GM23338 (cell line): Measurements from ENCODE around the gene ARHGEF39. TPM values are rescaled to one million over a fixed set of nuclear protein-coding genes. Genes with fewer than 3 reads are reported as not detected.
A peak's percentile ranks its signal among the peaks of the same experiment; 100 is the strongest.

Experiments
- ATAC-seq: fragments of 200-7000 bp; cut with Tn5 transposase; 3 replicates; pipeline ENCODE4 v1.9.1; 2020
- DNase-seq: peaks from one replicate; pipeline ENCODE4 v3.0.0-alpha.2; 2015; ENCODE audit warnings: low spot score
- H2AFZ ChIP-seq: fragments of 200-600 bp; sonication (generic); 2 replicates; pipeline ENCODE4 v1.8.0; 2016; ENCODE audit warnings: antibody characterized with exemption, mild to moderate bottlenecking, moderate library complexity
- H3F3A ChIP-seq: fragments of 200-600 bp; sonication (generic); replicated peaks from 2 replicates; pipeline ENCODE4 v1.8.0; 2017; ENCODE audit warnings: antibody characterized with exemption, mixed run types, low read depth
- H3K27ac ChIP-seq: fragments of 200-600 bp; sonication (generic); 2 replicates; pipeline ENCODE4 v1.6.1; 2016; ENCODE audit warnings: low read depth
- H3K27me3 ChIP-seq: fragments of 200-600 bp; sonication (generic); 2 replicates; pipeline ENCODE4 v1.8.0; 2016; ENCODE audit warnings: mild to moderate bottlenecking, mixed run types, moderate library complexity; ENCODE audit not compliant: insufficient read depth
- H3K36me3 ChIP-seq: fragments of 200-600 bp; sonication (generic); 2 replicates; pipeline ENCODE4 v1.8.0; 2016; ENCODE audit warnings: mild to moderate bottlenecking; ENCODE audit not compliant: insufficient read depth
- H3K4me1 ChIP-seq: fragments of 200-600 bp; sonication (generic); 2 replicates; pipeline ENCODE4 v1.8.0; 2016; ENCODE audit warnings: mild to moderate bottlenecking, moderate library complexity; ENCODE audit not compliant: insufficient read depth
- H3K4me2 ChIP-seq: fragments of 200-600 bp; sonication (generic); 2 replicates; pipeline ENCODE4 v1.7.1; 2017; ENCODE audit warnings: mixed run types
- H3K4me3 ChIP-seq: fragments of 200-600 bp; sonication (generic); 2 replicates; pipeline ENCODE4 v1.6.1; 2016; ENCODE audit warnings: mixed run types
- H3K79me2 ChIP-seq: fragments of 200-600 bp; sonication (generic); replicated peaks from 2 replicates; pipeline ENCODE4 v1.8.0; 2017; ENCODE audit warnings: mild to moderate bottlenecking; ENCODE audit not compliant: insufficient read depth
- H3K9me2 ChIP-seq: fragments of 200-600 bp; sonication (generic); 2 replicates; pipeline ENCODE4 v1.8.0; 2017; ENCODE audit not compliant: insufficient read depth
- H4K20me1 ChIP-seq: fragments of 200-600 bp; sonication (generic); replicated peaks from 2 replicates; pipeline ENCODE4 v1.8.0; 2017; ENCODE audit warnings: mild to moderate bottlenecking; ENCODE audit not compliant: insufficient read depth
- H3K27ac Mint-ChIP-seq: 2 replicates; pipeline ENCODE4 v1.8.0; 2020; ENCODE audit warnings: inconsistent platforms, mild to moderate bottlenecking, moderate library complexity, mixed read lengths
- H3K27me3 Mint-ChIP-seq: 3 replicates; pipeline ENCODE4 v1.8.0; 2022; ENCODE audit warnings: low read depth, mild to moderate bottlenecking, moderate library complexity, mixed read lengths, inconsistent platforms; ENCODE audit not compliant: insufficient read depth, poor library complexity
- H3K36me3 Mint-ChIP-seq: 3 replicates; pipeline ENCODE4 v1.8.0; 2021; ENCODE audit warnings: low read depth, mild to moderate bottlenecking, inconsistent platforms, moderate library complexity, mixed read lengths
- H3K4me1 Mint-ChIP-seq: 3 replicates; pipeline ENCODE4 v1.8.0; 2020; ENCODE audit warnings: mild to moderate bottlenecking, inconsistent platforms, mixed read lengths
- H3K4me3 Mint-ChIP-seq: 3 replicates; pipeline ENCODE4 v1.8.0; 2021; ENCODE audit warnings: moderate library complexity, mild to moderate bottlenecking, inconsistent platforms, mixed read lengths
- H3K9me3 Mint-ChIP-seq: 3 replicates; pipeline ENCODE4 v1.8.0; 2020; ENCODE audit warnings: moderate library complexity, mild to moderate bottlenecking, inconsistent platforms, mixed read lengths
- CREB1 ChIP-seq: fragments of 250-450 bp; sonication (Bioruptor Pico); IDR thresholded peaks from 2 replicates; pipeline ENCODE4 v1.5.0; 2020; ENCODE audit warnings: low read depth, mild to moderate bottlenecking, moderate library complexity
- CTCF ChIP-seq, 2 experiments: fragments of 200-600 bp in 1 of 2; sonication (generic) in 1 of 2; conservative IDR thresholded peaks; 2 replicates each; pipeline versions ENCODE4 v1.5.1 to v1.6.1; 2016 to 2017; ENCODE audit warnings: antibody characterized with exemption in 2 of 2, low read depth in 2 of 2, mild to moderate bottlenecking in 2 of 2, moderate library complexity in 1 of 2
- EZH2 ChIP-seq: fragments of 200-600 bp; sonication (generic); IDR thresholded peaks from one replicate; pipeline ENCODE4 v1.8.0; 2017; ENCODE audit warnings: antibody characterized with exemption, mild to moderate bottlenecking, low read depth; ENCODE audit not compliant: unreplicated experiment
- EZH2phosphoT487 ChIP-seq: fragments of 200-600 bp; sonication (generic); IDR thresholded peaks from one replicate; pipeline ENCODE4 v1.8.1; 2018; ENCODE audit warnings: antibody characterized with exemption; ENCODE audit not compliant: unreplicated experiment
- NANOG ChIP-seq: IDR thresholded peaks from 2 replicates; pipeline ENCODE4 v1.6.1; 2016; ENCODE audit warnings: antibody characterized with exemption, borderline replicate concordance
- POLR2AphosphoS5 ChIP-seq: IDR thresholded peaks from 2 replicates; pipeline ENCODE4 v1.6.1; 2016; ENCODE audit warnings: antibody characterized with exemption, low read depth
- REST ChIP-seq: IDR thresholded peaks from one replicate; pipeline ENCODE4 v1.6.1; 2018; ENCODE audit warnings: antibody characterized with exemption; ENCODE audit not compliant: unreplicated experiment
- STAT1 ChIP-seq: IDR thresholded peaks from one replicate; pipeline ENCODE4 v1.6.1; 2016; ENCODE audit warnings: antibody characterized with exemption; ENCODE audit not compliant: unreplicated experiment
- ZNF114 ChIP-seq: fragments of 250-450 bp; sonication (Bioruptor Pico); IDR thresholded peaks from 2 replicates; pipeline ENCODE4 v1.5.0; 2020; ENCODE audit warnings: mild to moderate bottlenecking, moderate library complexity
- ZNF331 ChIP-seq: fragments of 250-450 bp; sonication (Bioruptor Pico); IDR thresholded peaks from 2 replicates; pipeline ENCODE4 v1.5.0; 2020; ENCODE audit warnings: low read depth, mild to moderate bottlenecking, moderate library complexity
- polyA plus RNA-seq: library from polyadenylated mRNA; unstranded; fragments of >200 nt; fragmentation: Nextera tagmentation; extraction: Ambion mirVana; gene quantifications from 2 replicates; pipeline ENCODE4 v1.2.1, GENCODE V29; 2016
- total RNA-seq: library from RNA; depleted of rRNA; stranded (reverse); fragments of >200 nt; shearing (Covaris generic); gene quantifications from 2 replicates; pipeline ENCODE4 v1.2.3, GENCODE V29; 2014

The ARHGEF39 gene
- total and polyA plus RNA-seq, 2 experiments from 2014 or later = 16.8 to 31.0 TPM

- Histone ChIP-seq H3K27me3 (no peaks in the 10 kb centered on the region), H3K4me1 (no peaks in the 10 kb centered on the region), H4K20me1 (no peaks in the 10 kb centered on the region), H2AFZ (no peak overlapping the region), H3F3A (peaks cover 6% of the 10 kb centered on the region), H3K4me3 (no peak overlapping the region), H3K27ac (no peak overlapping the region), H3K4me2 (no peak overlapping the region), H3K36me3 (peaks cover 31% of the 10 kb centered on the region; the same call in 1 of the 2 replicates), H3K9me2 (no peaks in the 10 kb centered on the region), H3K79me2 (no peaks in the 10 kb centered on the region)
- Mint-ChIP-seq H3K27ac (no peak overlapping the region), H3K4me1 (no peaks in the 10 kb centered on the region), H3K9me3 (no peaks in the 10 kb centered on the region), H3K27me3 (peaks cover 10% of the 10 kb centered on the region), H3K36me3 (peaks cover 6% of the 10 kb centered on the region), H3K4me3 (no peak overlapping the region)
- no peak for TF ChIP-seq CTCF (conservative IDR thresholded peaks at IDR 0.05; ENCODE audit: low read depth in 2 of 2)
- TF ChIP-seq POLR2AphosphoS5 = no peak
- TF ChIP-seq ZNF114 (CRISPR knock-in tag) = no peak
- ATAC-seq (no peak), DNase-seq (no peak)
These were observed 35.9 kb upstream of the ARHGEF39 start for GRCh38 chr9:35700942-35701341.

GRCh38 chr9:35700031-35700430 lies 35.0 kb upstream of the ARHGEF39 start:
- no peak overlapping the region for H3K27ac Mint-ChIP-seq
- no peaks in the 10 kb centered on the region; the same call in none of the 3 replicates for H3K36me3 Mint-ChIP-seq
- H3K9me2 ChIP-seq = no peaks in the 10 kb centered on the region
- no peak overlapping the region for H3K4me3 ChIP-seq
- no peaks in the 10 kb centered on the region for H4K20me1 ChIP-seq
- H3K9me3 Mint-ChIP-seq = no peaks in the 10 kb centered on the region
- DNase-seq (peak; percentile 42), ATAC-seq (no peak)
- H2AFZ ChIP-seq = no peak overlapping the region
- no peaks in the 10 kb centered on the region for H3K4me1 Mint-ChIP-seq
- peaks cover 31% of the 10 kb centered on the region; the same call in 1 of the 2 replicates for H3K36me3 ChIP-seq
- H3K27me3 ChIP-seq = no peaks in the 10 kb centered on the region
- H3K27me3 Mint-ChIP-seq = peaks cover 10% of the 10 kb centered on the region
- H3F3A ChIP-seq = peaks cover 6% of the 10 kb centered on the region
- H3K4me1 ChIP-seq = no peaks in the 10 kb centered on the region
- H3K4me3 Mint-ChIP-seq = no peak overlapping the region
- no peak overlapping the region for H3K27ac ChIP-seq
- no peak overlapping the region for H3K4me2 ChIP-seq
- H3K79me2 ChIP-seq = no peaks in the 10 kb centered on the region
- TF ChIP-seq REST (no peak), CREB1 (CRISPR knock-in tag) (no peak), CTCF (conservative IDR thresholded peaks at IDR 0.05; ENCODE audit: low read depth in 2 of 2) (no peak), NANOG (no peak), STAT1 (no peak), POLR2AphosphoS5 (no peak), EZH2 (no peak), EZH2phosphoT487 (no peak), ZNF331 (CRISPR knock-in tag) (no peak)
